ENCODE data around the gene ZNF107.
"Not testable (repeated sequence)": the region's sequence is repeated elsewhere in the genome, so short reads cannot be mapped to it uniquely, and the experiment has no call there.

The ZNF107 gene

GRCh38 chr7:64642046-64642445 lies 23.9 kb upstream of the ZNF107 start:
- in situ Hi-C loops (cut with MboI; ENCODE audit: low pct_unique_long_range_greater_than_20kb, low sequenced_read_pairs), result no loop called here
- DNase-seq, result no peak

- no peak for DNase-seq
- in situ Hi-C loops (cut with MboI; ENCODE audit: low pct_unique_long_range_greater_than_20kb, low sequenced_read_pairs), result no loop called here
These were observed 23.1 kb upstream of the ZNF107 start for GRCh38 chr7:64642875-64643274.

GRCh38 chr7:64643566-64643965 lies 22.4 kb upstream of the ZNF107 start:
- no peak for DNase-seq
- in situ Hi-C loops (cut with MboI; ENCODE audit: low pct_unique_long_range_greater_than_20kb, low sequenced_read_pairs), result no loop called here

GRCh38 chr7:64651203-64651602 lies 14.7 kb upstream of the ZNF107 start:
- in situ Hi-C loops (cut with MboI; ENCODE audit: low pct_unique_long_range_greater_than_20kb, low sequenced_read_pairs), result no loop called here
- DNase-seq, result no peak

GRCh38 chr7:64651632-64652165 lies 14.2 kb upstream of the ZNF107 start:
- in situ Hi-C loops (cut with MboI; ENCODE audit: low pct_unique_long_range_greater_than_20kb, low sequenced_read_pairs), result no loop called here
- DNase-seq, result no peak

GRCh38 chr7:64653721-64654401 lies 12.1 kb upstream of the ZNF107 start:
- in situ Hi-C loops (cut with MboI; ENCODE audit: low pct_unique_long_range_greater_than_20kb, low sequenced_read_pairs), result no loop called here
- DNase-seq, result no peak

GRCh38 chr7:64654796-64655548 lies 11.0 kb upstream of the ZNF107 start:
- in situ Hi-C loops (cut with MboI; ENCODE audit: low pct_unique_long_range_greater_than_20kb, low sequenced_read_pairs), result no loop called here
- DNase-seq, result no peak

- DNase-seq, result no peak
- in situ Hi-C loops (cut with MboI; ENCODE audit: low pct_unique_long_range_greater_than_20kb, low sequenced_read_pairs), result no loop called here
These were observed 10.1 kb upstream of the ZNF107 start for GRCh38 chr7:64655811-64656210.

GRCh38 chr7:64656489-64656888 lies 9.4 kb upstream of the ZNF107 start:
- in situ Hi-C loops (cut with MboI; ENCODE audit: low pct_unique_long_range_greater_than_20kb, low sequenced_read_pairs), result no loop called here

GRCh38 chr7:64662091-64662490 lies 3.8 kb upstream of the ZNF107 start:
- DNase-seq; in situ Hi-C loops (cut with MboI; ENCODE audit: low pct_unique_long_range_greater_than_20kb, low sequenced_read_pairs): not testable (repeated sequence)

More at GRCh38 chr7:64656489-64656888, 9.4 kb upstream of the ZNF107 start:
- no peak for DNase-seq

- no peak for DNase-seq
- in situ Hi-C loops (cut with MboI; ENCODE audit: low pct_unique_long_range_greater_than_20kb, low sequenced_read_pairs), result no loop called here
These were observed 724 bp downstream of the ZNF107 start for GRCh38 chr7:64666663-64667050.

- no peak for DNase-seq
- in situ Hi-C loops (cut with MboI; ENCODE audit: low pct_unique_long_range_greater_than_20kb, low sequenced_read_pairs), result no loop called here
These were observed 1.4 kb downstream of the ZNF107 start for GRCh38 chr7:64667311-64667710.

- in situ Hi-C loops (cut with MboI; ENCODE audit: low pct_unique_long_range_greater_than_20kb, low sequenced_read_pairs), result no loop called here
- DNase-seq, result no peak
These were observed 6.5 kb downstream of the ZNF107 start for GRCh38 chr7:64672414-64672813.

- DNase-seq, result no peak
- in situ Hi-C loops (cut with MboI; ENCODE audit: low pct_unique_long_range_greater_than_20kb, low sequenced_read_pairs), result no loop called here
These were observed 19.2 kb downstream of the ZNF107 start for GRCh38 chr7:64685091-64685490.

GRCh38 chr7:64685741-64686140 lies 19.8 kb downstream of the ZNF107 start:
- in situ Hi-C loops (cut with MboI; ENCODE audit: low pct_unique_long_range_greater_than_20kb, low sequenced_read_pairs), result no loop called here
- no peak for DNase-seq

- in situ Hi-C loops (cut with MboI; ENCODE audit: low pct_unique_long_range_greater_than_20kb, low sequenced_read_pairs), result no loop called here
- peak; percentile 97 for DNase-seq
These were observed 20.7 kb downstream of the ZNF107 start for GRCh38 chr7:64686493-64687184.

- no peak for DNase-seq
These were observed 21.3 kb downstream of the ZNF107 start for GRCh38 chr7:64687249-64687648.

GRCh38 chr7:64688988-64689387 lies 23.1 kb downstream of the ZNF107 start:
- DNase-seq, result no peak
- in situ Hi-C loops (cut with MboI; ENCODE audit: low pct_unique_long_range_greater_than_20kb, low sequenced_read_pairs), result no loop called here

More at GRCh38 chr7:64687249-64687648, 21.3 kb downstream of the ZNF107 start:
- in situ Hi-C loops (cut with MboI; ENCODE audit: low pct_unique_long_range_greater_than_20kb, low sequenced_read_pairs), result no loop called here

GRCh38 chr7:64691831-64692230 lies 25.9 kb downstream of the ZNF107 start:
- in situ Hi-C loops (cut with MboI; ENCODE audit: low pct_unique_long_range_greater_than_20kb, low sequenced_read_pairs), result no loop called here
- DNase-seq, result no peak

GRCh38 chr7:64697863-64698262 lies 31.9 kb downstream of the ZNF107 start:
- DNase-seq; in situ Hi-C loops (cut with MboI; ENCODE audit: low pct_unique_long_range_greater_than_20kb, low sequenced_read_pairs): not testable (repeated sequence)
